ENCODE results near the gene FIGLA.
"Not testable (repeated sequence)": the region's sequence is repeated elsewhere in the genome, so short reads cannot be mapped to it uniquely, and the experiment has no call there.

Gene FIGLA

GRCh38 chr2:70753902-70754301 is 36.5 kb downstream of the FIGLA start:
- ATAC-seq (replicated peaks) (no peak), DNase-seq (no peak)
- no peak overlapping the region for H3K4me3 Mint-ChIP-seq
- no peak overlapping the region for H3K27ac Mint-ChIP-seq
- H3K27me3 Mint-ChIP-seq: peaks cover 0 to 7% of the 10 kb centered on the region in 2 donors
- no peaks in the 10 kb centered on the region for H3K9me3 Mint-ChIP-seq
- peaks cover 3% of the 10 kb centered on the region in 2 donors for H3K36me3 Mint-ChIP-seq
- no peaks in the 10 kb centered on the region for H3K4me1 Mint-ChIP-seq

DNA sequence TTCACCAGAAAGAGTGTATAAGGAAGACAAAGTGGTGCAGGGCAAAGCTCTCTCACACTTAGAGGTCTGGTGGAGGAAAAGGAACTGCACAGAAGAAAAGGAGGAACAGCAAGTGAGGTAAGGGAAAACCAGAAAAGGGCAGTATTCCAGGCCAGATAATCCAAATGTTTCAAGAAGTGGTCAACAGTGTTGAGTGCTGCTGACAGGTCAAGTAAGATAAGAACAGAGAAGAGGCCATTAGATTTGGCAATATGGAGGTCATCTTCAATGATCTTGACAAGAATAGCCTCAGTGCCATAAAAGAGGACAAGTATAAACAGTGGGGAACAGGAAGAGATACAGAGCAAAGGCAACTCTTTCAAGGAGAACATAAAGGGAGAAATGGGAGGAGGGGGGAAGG is 37.4 kb downstream of the FIGLA start:
- H3K27me3 Mint-ChIP-seq: peaks cover 0 to under 1% of the 10 kb centered on the region in 2 donors
- H3K4me3 Mint-ChIP-seq: no peak overlapping the region
- no peaks in the 10 kb centered on the region for H3K9me3 Mint-ChIP-seq
- ATAC-seq (replicated peaks) (no peak), DNase-seq (no peak)
- H3K36me3 Mint-ChIP-seq: peaks cover 3% of the 10 kb centered on the region in 2 donors
- no peak overlapping the region for H3K27ac Mint-ChIP-seq
- no peaks in the 10 kb centered on the region for H3K4me1 Mint-ChIP-seq

DNA sequence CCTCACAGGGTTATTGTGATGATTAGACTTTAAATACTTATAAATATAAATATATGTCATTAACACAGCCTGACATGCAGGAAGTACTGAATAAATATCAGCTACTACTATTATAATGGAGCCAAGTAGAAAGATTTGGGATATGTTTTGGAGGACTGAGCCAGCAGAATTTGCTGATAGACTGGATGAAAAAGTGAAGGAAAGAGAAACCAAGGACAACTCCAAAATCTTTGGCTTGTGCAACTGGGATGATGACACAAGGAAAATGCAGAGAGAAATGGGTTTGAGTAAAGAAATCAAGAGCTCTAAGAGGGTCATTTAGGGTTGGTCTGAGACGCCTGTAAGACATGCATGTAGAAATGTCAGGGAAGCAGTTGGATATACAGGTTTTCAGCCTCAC is 38.0 kb downstream of the FIGLA start:
- peaks cover 0 to 2% of the 10 kb centered on the region in 2 donors for H3K4me1 Mint-ChIP-seq
- peaks cover 2 to 3% of the 10 kb centered on the region in 2 donors for H3K9me3 Mint-ChIP-seq
- H3K27me3 Mint-ChIP-seq: peaks cover 0 to 2% of the 10 kb centered on the region in 2 donors
- no peak overlapping the region for H3K4me3 Mint-ChIP-seq
- ATAC-seq (replicated peaks) (no peak), DNase-seq (no peak)
- H3K27ac Mint-ChIP-seq: no peak overlapping the region
- peaks cover 5 to 6% of the 10 kb centered on the region in 2 donors for H3K36me3 Mint-ChIP-seq

GRCh38 chr2:70751881-70752280 is 38.6 kb downstream of the FIGLA start:
- Mint-ChIP-seq H3K4me3 (no peak overlapping the region), H3K36me3 (peaks cover 7 to 8% of the 10 kb centered on the region in 2 donors), H3K4me1 (peaks cover 0 to 4% of the 10 kb centered on the region in 2 donors)

DNA sequence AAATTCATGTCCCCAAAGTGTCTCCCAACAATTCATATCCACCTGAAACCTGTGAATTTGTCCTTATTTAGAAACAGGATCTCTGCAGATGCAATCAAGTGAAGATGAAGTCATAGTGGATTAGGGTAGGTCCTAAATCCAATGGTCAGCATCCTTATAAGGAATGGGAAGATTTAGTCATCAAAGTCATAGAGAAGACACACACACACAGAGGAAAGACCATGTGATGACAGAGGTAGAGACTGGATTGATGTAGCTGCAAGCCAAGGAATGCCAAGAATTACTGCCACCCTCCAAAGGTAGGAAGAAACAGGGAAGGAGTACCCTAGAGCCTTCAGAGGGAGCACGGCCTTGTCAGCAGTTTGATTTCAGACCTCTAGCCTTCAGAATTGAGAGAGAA is 40.1 kb downstream of the FIGLA start:
- no peak overlapping the region for H3K27ac Mint-ChIP-seq
- peaks cover 0 to 4% of the 10 kb centered on the region in 2 donors for H3K4me1 Mint-ChIP-seq
- peaks cover 0 to 5% of the 10 kb centered on the region in 2 donors for H3K27me3 Mint-ChIP-seq
- ATAC-seq (replicated peaks) (no peak), DNase-seq (no peak)
- peaks cover 5% of the 10 kb centered on the region in 2 donors for H3K9me3 Mint-ChIP-seq
- no peak overlapping the region for H3K4me3 Mint-ChIP-seq
- peaks cover 4 to 6% of the 10 kb centered on the region in 2 donors for H3K36me3 Mint-ChIP-seq

More at GRCh38 chr2:70751881-70752280, 38.6 kb downstream of the FIGLA start:
- Mint-ChIP-seq H3K27me3 (peaks cover 0 to 5% of the 10 kb centered on the region in 2 donors), H3K9me3 (peaks cover 5% of the 10 kb centered on the region in 2 donors), H3K27ac (no peak overlapping the region)
- no peak for DNase-seq
- no peak for ATAC-seq (replicated peaks)

GRCh38 chr2:70748002-70748784 is 42.2 kb downstream of the FIGLA start:
- Mint-ChIP-seq H3K27me3 (peaks cover 0 to 9% of the 10 kb centered on the region in 2 donors), H3K27ac (no peak overlapping the region), H3K36me3 (peaks cover 7 to 12% of the 10 kb centered on the region in 2 donors), H3K9me3 (peaks cover 5% of the 10 kb centered on the region in 2 donors), H3K4me3 (no peak overlapping the region), H3K4me1 (peaks cover 0 to 4% of the 10 kb centered on the region in 2 donors)
- ATAC-seq (replicated peaks) (no peak), DNase-seq (no peak)

DNA sequence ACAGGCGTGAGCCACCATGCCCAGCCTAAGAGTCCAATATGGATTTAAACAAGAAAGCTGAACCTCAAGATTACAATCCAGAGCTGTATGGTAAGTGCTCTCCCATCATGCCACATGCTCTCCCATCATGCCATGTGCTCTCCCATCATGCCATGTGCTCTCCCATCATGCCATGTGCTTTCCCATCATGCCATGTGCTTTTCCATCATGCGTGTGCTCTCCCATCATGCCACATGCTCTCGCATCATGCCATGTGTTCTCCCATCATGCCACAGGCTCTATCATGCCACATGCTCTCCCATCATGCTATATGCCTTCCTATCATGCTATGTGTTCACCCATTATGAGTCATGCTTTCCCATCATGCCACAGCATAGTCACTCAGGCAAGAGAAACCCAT is 43.2 kb downstream of the FIGLA start:
- no peak for DNase-seq
- no peak overlapping the region for H3K27ac Mint-ChIP-seq
- no peak overlapping the region for H3K4me3 Mint-ChIP-seq
- peaks cover 5% of the 10 kb centered on the region in 2 donors for H3K9me3 Mint-ChIP-seq
- peaks cover 7 to 12% of the 10 kb centered on the region in 2 donors for H3K36me3 Mint-ChIP-seq
- ATAC-seq (replicated peaks): no peak
- peaks cover 0 to 4% of the 10 kb centered on the region in 2 donors for H3K4me1 Mint-ChIP-seq
- H3K27me3 Mint-ChIP-seq: peaks cover 0 to 9% of the 10 kb centered on the region in 2 donors

DNA sequence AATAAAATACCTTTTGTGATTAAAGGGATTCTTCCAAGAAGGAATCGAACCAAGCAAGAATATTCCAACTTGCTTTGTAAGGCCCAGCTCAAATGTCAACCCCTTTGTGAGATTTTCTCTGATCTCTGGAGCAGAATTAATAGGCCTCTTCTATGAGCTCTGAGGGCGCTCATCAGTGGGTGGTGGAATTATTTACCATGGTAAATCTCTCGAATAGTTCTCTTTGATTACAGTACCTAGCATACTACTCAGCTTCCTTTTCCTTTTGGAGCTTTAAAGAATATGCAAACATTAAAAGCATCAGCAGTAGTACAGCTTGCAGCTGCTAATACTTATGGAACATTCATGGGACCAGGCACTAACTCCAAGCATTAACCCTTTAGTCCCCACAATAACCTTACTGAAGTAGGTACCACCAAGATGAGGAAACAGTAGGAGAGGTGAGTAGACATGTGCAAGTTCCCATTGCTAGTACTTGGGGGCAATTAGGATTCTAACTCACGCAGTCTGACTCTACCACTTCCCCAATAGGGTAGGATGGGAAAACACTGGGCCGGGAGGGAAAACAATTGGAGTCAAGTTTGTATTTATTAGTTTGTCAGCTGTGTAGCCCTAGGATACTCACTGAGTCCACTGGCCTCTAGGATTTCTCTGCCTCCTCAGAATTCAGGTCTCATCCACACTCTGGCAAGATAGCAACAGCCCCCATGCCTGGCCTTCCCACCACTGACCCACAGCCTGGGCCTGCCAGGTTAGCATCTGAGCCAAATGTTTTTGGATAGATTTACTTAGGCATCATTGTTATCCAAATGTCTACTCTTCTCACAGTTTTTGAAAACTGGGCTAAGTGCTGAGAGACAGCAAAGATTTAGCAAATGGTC is 44.1 kb downstream of the FIGLA start:
- Mint-ChIP-seq H3K4me1 (peaks cover 0 to 4% of the 10 kb centered on the region in 2 donors), H3K27ac (no peak overlapping the region), H3K36me3 (peaks cover 7 to 12% of the 10 kb centered on the region in 2 donors), H3K9me3 (peaks cover 5% of the 10 kb centered on the region in 2 donors), H3K4me3 (no peak overlapping the region), H3K27me3 (peaks cover 0 to 9% of the 10 kb centered on the region in 2 donors)
- DNase-seq (no peak), ATAC-seq (replicated peaks) (no peak)

GRCh38 chr2:70745276-70745825 is 45.1 kb downstream of the FIGLA start:
- Mint-ChIP-seq H3K27me3 (peaks cover 0 to 9% of the 10 kb centered on the region in 2 donors), H3K27ac (no peak overlapping the region)

GRCh38 chr2:70744397-70744796 is 46.0 kb downstream of the FIGLA start:
- H3K27me3 Mint-ChIP-seq: peaks cover 4 to 9% of the 10 kb centered on the region in 2 donors
- ATAC-seq (replicated peaks) (no peak), DNase-seq (no peak)
- H3K4me1 Mint-ChIP-seq: peaks cover 0 to 4% of the 10 kb centered on the region in 2 donors
- H3K4me3 Mint-ChIP-seq: no peak overlapping the region
- H3K9me3 Mint-ChIP-seq: peaks cover 5 to 8% of the 10 kb centered on the region in 2 donors
- H3K36me3 Mint-ChIP-seq: peaks cover 12 to 21% of the 10 kb centered on the region in 2 donors
- H3K27ac Mint-ChIP-seq: no peak overlapping the region

More at GRCh38 chr2:70745276-70745825, 45.1 kb downstream of the FIGLA start:
- no peak overlapping the region for H3K4me3 Mint-ChIP-seq
- peaks cover 12 to 18% of the 10 kb centered on the region in 2 donors for H3K36me3 Mint-ChIP-seq
- ATAC-seq (replicated peaks): no peak
- DNase-seq: no peak
- peaks cover 5% of the 10 kb centered on the region in 2 donors for H3K9me3 Mint-ChIP-seq
- H3K4me1 Mint-ChIP-seq: peaks cover 0 to 4% of the 10 kb centered on the region in 2 donors

DNA sequence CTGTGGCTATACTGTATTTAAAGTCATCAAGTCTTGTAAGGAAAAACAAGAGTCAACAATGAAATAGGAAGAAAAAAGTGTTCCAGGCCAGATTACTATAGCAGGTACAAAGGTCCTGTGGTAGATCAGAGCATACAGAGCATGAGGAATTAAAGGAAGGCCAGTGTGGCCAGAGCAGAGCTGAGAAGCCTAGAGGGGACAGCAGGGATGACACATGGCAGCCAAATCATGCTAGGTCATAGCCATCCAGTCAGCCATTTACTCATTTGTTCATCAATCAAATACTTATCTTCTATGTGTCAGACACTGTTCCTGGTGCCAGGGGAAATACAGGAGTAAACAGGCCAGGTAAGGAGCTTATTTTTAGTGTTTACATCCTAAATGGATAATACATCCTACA is 46.8 kb downstream of the FIGLA start:
- DNase-seq (no peak), ATAC-seq (replicated peaks) (no peak)
- H3K36me3 Mint-ChIP-seq: peaks cover 12 to 21% of the 10 kb centered on the region in 2 donors
- H3K4me3 Mint-ChIP-seq: no peak overlapping the region
- H3K4me1 Mint-ChIP-seq: peaks cover 2 to 4% of the 10 kb centered on the region in 2 donors
- H3K9me3 Mint-ChIP-seq: peaks cover 5 to 8% of the 10 kb centered on the region in 2 donors
- H3K27me3 Mint-ChIP-seq: peaks cover 5 to 9% of the 10 kb centered on the region in 2 donors
- H3K27ac Mint-ChIP-seq: no peak overlapping the region

- ATAC-seq (replicated peaks): no peak
- H3K4me3 Mint-ChIP-seq: no peak overlapping the region
Measured at GRCh38 chr2:70743068-70743467, 47.4 kb downstream of the FIGLA start.

GRCh38 chr2:70739492-70739891 is 51.0 kb downstream of the FIGLA start:
- peaks cover 10 to 16% of the 10 kb centered on the region in 2 donors for H3K36me3 Mint-ChIP-seq
- not testable (repeated sequence) for H3K4me3 Mint-ChIP-seq; DNase-seq; ATAC-seq (replicated peaks); H3K9me3 Mint-ChIP-seq; H3K27ac Mint-ChIP-seq
- peaks cover 5 to 11% of the 10 kb centered on the region in 2 donors for H3K27me3 Mint-ChIP-seq
- H3K4me1 Mint-ChIP-seq: peaks cover 5 to 19% of the 10 kb centered on the region in 2 donors

More at GRCh38 chr2:70743068-70743467, 47.4 kb downstream of the FIGLA start:
- peaks cover 5 to 8% of the 10 kb centered on the region in 2 donors for H3K9me3 Mint-ChIP-seq
- peaks cover 4 to 8% of the 10 kb centered on the region in 2 donors for H3K4me1 Mint-ChIP-seq
- no peak overlapping the region for H3K27ac Mint-ChIP-seq
- no peak for DNase-seq
- peaks cover 12 to 21% of the 10 kb centered on the region in 2 donors for H3K36me3 Mint-ChIP-seq
- peaks cover 5 to 9% of the 10 kb centered on the region in 2 donors for H3K27me3 Mint-ChIP-seq

DNA sequence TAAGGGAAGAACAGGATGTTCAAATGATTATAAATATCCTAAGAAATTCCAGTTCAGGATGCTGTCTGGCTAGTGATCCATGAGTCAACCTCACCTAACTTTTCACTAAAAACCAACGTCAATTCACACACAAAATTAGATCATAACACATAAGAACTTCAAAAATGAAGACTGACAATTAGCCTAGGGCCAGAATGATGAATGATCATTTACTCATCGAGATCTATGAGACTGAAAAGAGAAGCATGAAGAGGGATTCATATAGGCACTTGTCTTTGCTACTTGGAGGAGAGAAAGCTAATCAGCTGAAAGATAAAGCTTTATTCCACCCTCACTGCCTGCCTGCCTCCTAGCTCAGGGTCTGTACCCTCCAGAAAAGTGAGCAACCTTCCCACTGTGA is 52.3 kb downstream of the FIGLA start:
- ATAC-seq (replicated peaks) (no peak), DNase-seq (no peak)
- Mint-ChIP-seq H3K27me3 (peaks cover 10% of the 10 kb centered on the region in 2 donors), H3K27ac (no peak overlapping the region), H3K9me3 (peaks cover 0 to 6% of the 10 kb centered on the region in 2 donors), H3K36me3 (peaks cover 9 to 12% of the 10 kb centered on the region in 2 donors), H3K4me3 (no peak overlapping the region), H3K4me1 (peaks cover 9 to 24% of the 10 kb centered on the region in 2 donors)
